Aorta (tissue), 5 donors: ENCODE data around the gene SRGAP2C. TPM values are rescaled to one million over a fixed set of nuclear protein-coding genes. Genes with fewer than 3 reads are reported as not detected.
A peak's percentile ranks its signal among the peaks of the same experiment; 100 is the strongest.
"Not testable (repeated sequence)": the region's sequence is repeated elsewhere in the genome, so short reads cannot be mapped to it uniquely, and the experiment has no call there.

Experiments used
- ATAC-seq: fragments of 200-7000 bp; cut with Tn5 transposase; one replicate; pipeline ENCODE4 v1.9.1; 2022; ENCODE audit warnings: moderate library complexity; ENCODE audit not compliant: low FRiP score
- DNase-seq, 2 donors: peaks; one replicate each; pipeline ENCODE4 v3.0.0-alpha.2; 2020
- H3K27ac ChIP-seq, 2 donors: one replicate each; pipeline ENCODE4 v1.5.1; 2013; ENCODE audit warnings: low read length in 2 of 2, mild to moderate bottlenecking in 2 of 2, moderate library complexity in 2 of 2, control low read depth in 1 of 2, inconsistent platforms in 1 of 2, low read depth in 1 of 2
- H3K27me3 ChIP-seq, 2 donors: one replicate each; pipeline ENCODE4 v1.6.1; 2013; ENCODE audit warnings: control low read depth in 1 of 2, low read length in 1 of 2, mild to moderate bottlenecking in 1 of 2, moderate library complexity in 1 of 2; ENCODE audit not compliant: insufficient read depth in 2 of 2, control insufficient read depth in 1 of 2
- H3K36me3 ChIP-seq, 2 donors: one replicate each; pipeline ENCODE4 v1.6.1; 2013; ENCODE audit warnings: control low read depth in 1 of 2, low read length in 1 of 2, mild to moderate bottlenecking in 1 of 2; ENCODE audit not compliant: insufficient read depth in 2 of 2, control insufficient read depth in 1 of 2
- H3K4me1 ChIP-seq, 2 donors: one replicate each; pipeline ENCODE4 v1.6.1; 2013; ENCODE audit warnings: low read length in 2 of 2, control low read depth in 1 of 2, mild to moderate bottlenecking in 1 of 2, moderate library complexity in 1 of 2; ENCODE audit not compliant: insufficient read depth in 2 of 2, control insufficient read depth in 1 of 2
- H3K4me3 ChIP-seq, 2 donors: one replicate each; pipeline ENCODE4 v1.5.1; 2013; ENCODE audit warnings: low read length in 2 of 2, control low read depth in 1 of 2, mild to moderate bottlenecking in 1 of 2
- H3K9me3 ChIP-seq: one replicate; pipeline ENCODE4 v1.6.1; 2013; ENCODE audit warnings: mild to moderate bottlenecking, low read length; ENCODE audit not compliant: control insufficient read depth
- WGBS, 2 donors: extraction: QIAGEN DNeasy Blood & Tissue Kit; methylation state at CpG; one replicate each; pipeline ENCODE4 v1.1.7; 2013; 5-methylcytosine and 5-hydroxymethylcytosine counted together
- intact Hi-C, 2 donors: fragments of 100-400 bp; cut with DNase I; formaldehyde crosslinking; loops; one replicate each; pipeline versions ENCODE4 v1.14.2 to v1.15.0; 2022
- polyA plus RNA-seq, 2 donors: library from polyadenylated mRNA; stranded (reverse); fragments of 200-250 nt; gene quantifications; one replicate each; pipeline ENCODE4 v1.2.3, GENCODE V29; 2013
- total RNA-seq, 2 donors: library from RNA; stranded (reverse); fragmentation: NEBNext Ultra II Directional; extraction: Animal tissue kit (Norgen Biotek cat#: 25700); gene quantifications; one replicate each; pipeline ENCODE4 v1.2.1, GENCODE V29; 2021
- donor health status: healthy with polysubstance abuse.
- donor health status: Bipolar disorder and iron deficiency.
- donor health status: DM: no; HTN: no; CAD: no.
- donor health status: DM: no; HTN: no; CAD: no.
- donor health status: DM: yes; HTN: yes; CAD: no.

Gene SRGAP2C
- total and polyA plus RNA-seq, 4 donors, result 4.4 to 42.7 (median 22.0) TPM

- H3K27me3 ChIP-seq, H3K36me3 ChIP-seq, intact Hi-C loops, H3K4me3 ChIP-seq, DNase-seq, H3K4me1 ChIP-seq, H3K9me3 ChIP-seq, H3K27ac ChIP-seq: not testable (repeated sequence)
- peak; percentile 24 for ATAC-seq
- WGBS, 2 donors, result 5 to 7% methylated on average over 9 of the region's 13 CpGs
These were observed 16.5 kb downstream of the SRGAP2C start for GRCh38 chr1:121200985-121201981.

GRCh38 chr1:121202986-121203385 is 18.2 kb downstream of the SRGAP2C start:
- ATAC-seq, H3K27ac ChIP-seq, DNase-seq, H3K27me3 ChIP-seq, H3K4me3 ChIP-seq, intact Hi-C loops, H3K4me1 ChIP-seq, H3K9me3 ChIP-seq, H3K36me3 ChIP-seq: not testable (repeated sequence)
- 80 to 85% methylated on average over 3 of the region's 3 CpGs for WGBS, 2 donors

- DNase-seq, H3K4me3 ChIP-seq, H3K36me3 ChIP-seq, H3K27me3 ChIP-seq, H3K9me3 ChIP-seq, ATAC-seq, H3K27ac ChIP-seq, H3K4me1 ChIP-seq, intact Hi-C loops: not testable (repeated sequence)
- 84 to 97% methylated on average over 1 to 2 of the region's 8 CpGs for WGBS, 2 donors
These were observed 21.3 kb downstream of the SRGAP2C start for GRCh38 chr1:121205786-121206711.

- H3K4me3 ChIP-seq, H3K27ac ChIP-seq, H3K36me3 ChIP-seq, ATAC-seq, intact Hi-C loops, H3K27me3 ChIP-seq, DNase-seq, H3K9me3 ChIP-seq, H3K4me1 ChIP-seq: not testable (repeated sequence)
- WGBS, 2 donors, result 93 to 100% methylated on average over 1 of the region's 2 CpGs
These were observed 22.6 kb downstream of the SRGAP2C start for GRCh38 chr1:121207328-121207727.

- H3K4me1 ChIP-seq, H3K4me3 ChIP-seq, ATAC-seq, H3K27ac ChIP-seq, intact Hi-C loops, H3K36me3 ChIP-seq, H3K9me3 ChIP-seq, H3K27me3 ChIP-seq, DNase-seq: not testable (repeated sequence)
- WGBS, 2 donors, result 89 to 92% methylated on average over 4 to 5 of the region's 6 CpGs
These were observed 23.6 kb downstream of the SRGAP2C start for GRCh38 chr1:121208375-121208774.

GRCh38 chr1:121210778-121211177 is 26.0 kb downstream of the SRGAP2C start:
- H3K27me3 ChIP-seq, H3K4me3 ChIP-seq, ATAC-seq, H3K4me1 ChIP-seq, intact Hi-C loops, H3K27ac ChIP-seq, DNase-seq, H3K9me3 ChIP-seq, H3K36me3 ChIP-seq: not testable (repeated sequence)
- WGBS, 2 donors, result 95% methylated on average over 2 of the region's 2 CpGs; no CpG with 5 or more reads in 1 of the 2 donors

GRCh38 chr1:121213491-121213890 is 28.7 kb downstream of the SRGAP2C start:
- H3K4me3 ChIP-seq, H3K9me3 ChIP-seq, ATAC-seq, H3K4me1 ChIP-seq, intact Hi-C loops, DNase-seq, H3K27me3 ChIP-seq, H3K27ac ChIP-seq, H3K36me3 ChIP-seq: not testable (repeated sequence)
- WGBS, 2 donors, result 94% methylated on average over 7 of the region's 9 CpGs; no CpG with 5 or more reads in 1 of the 2 donors

- H3K4me1 ChIP-seq, H3K27ac ChIP-seq, H3K4me3 ChIP-seq, intact Hi-C loops, H3K9me3 ChIP-seq, DNase-seq, H3K36me3 ChIP-seq, H3K27me3 ChIP-seq, ATAC-seq: not testable (repeated sequence)
- WGBS, 2 donors, result 75% methylated on average over 3 of the region's 5 CpGs; no CpG with 5 or more reads in 1 of the 2 donors
These were observed 29.9 kb downstream of the SRGAP2C start for GRCh38 chr1:121214544-121215156.
